HG03521 (cell line): ENCODE data around the gene C12orf42.

Experiments used
- ATAC-seq: cut with Tn5 transposase; IDR thresholded peaks from one replicate; pipeline ENCODE4 v1.9.1; 2021; ENCODE audit warnings: mild to moderate bottlenecking, moderate library complexity; ENCODE audit not compliant: unreplicated experiment

The C12orf42 gene

GRCh38 chr12:103495469-103496456, at the start of gene C12orf42:
TSS of gene C12orf42 (minus strand) at chr12:103495968. CDS start at chr12:103478426, 17,542 bp downstream.
- peak; percentile 65 for ATAC-seq

DNA sequence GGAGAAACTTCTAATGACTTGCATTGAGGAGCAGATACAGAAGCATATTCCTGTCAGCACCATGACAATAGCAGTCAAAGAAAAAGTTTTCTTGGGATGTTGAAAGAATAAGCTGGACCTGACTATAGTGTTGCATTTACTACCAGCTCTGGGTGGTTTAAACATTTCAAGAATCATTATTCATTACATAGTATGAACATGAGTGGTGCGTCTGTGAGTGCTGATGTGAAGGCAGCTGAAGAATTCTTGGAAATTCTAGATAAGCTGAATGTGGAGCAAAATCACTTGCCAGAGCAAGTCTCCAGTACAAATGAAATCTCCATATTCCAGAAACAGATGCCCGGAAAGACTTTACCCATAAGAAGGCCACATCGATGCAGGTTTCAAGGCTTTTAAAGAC, 46.3 kb upstream of the C12orf42 start:
- no peak for ATAC-seq

DNA sequence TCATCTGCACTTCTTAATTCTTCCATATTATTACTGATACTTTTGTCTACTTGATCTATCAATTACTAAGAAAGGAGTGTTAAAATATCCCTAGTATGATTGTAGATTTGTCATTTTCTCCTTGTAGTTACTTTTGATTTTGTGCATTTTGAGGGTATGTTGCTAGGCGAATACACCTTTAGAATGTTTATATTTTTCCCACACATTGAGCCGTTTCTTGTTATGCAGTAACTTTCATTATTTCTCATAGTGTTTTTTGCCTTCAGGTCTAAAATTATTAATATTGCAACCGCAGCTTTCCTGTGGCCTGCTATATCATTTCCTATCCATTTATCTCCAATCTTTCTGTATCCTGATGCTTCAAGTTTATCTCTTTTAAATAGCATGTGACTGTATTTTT, 44.6 kb upstream of the C12orf42 start:
- ATAC-seq, result no peak

- ATAC-seq, result no peak
Observed at GRCh38 chr12:103538397-103538796, 42.6 kb upstream of the C12orf42 start.

DNA sequence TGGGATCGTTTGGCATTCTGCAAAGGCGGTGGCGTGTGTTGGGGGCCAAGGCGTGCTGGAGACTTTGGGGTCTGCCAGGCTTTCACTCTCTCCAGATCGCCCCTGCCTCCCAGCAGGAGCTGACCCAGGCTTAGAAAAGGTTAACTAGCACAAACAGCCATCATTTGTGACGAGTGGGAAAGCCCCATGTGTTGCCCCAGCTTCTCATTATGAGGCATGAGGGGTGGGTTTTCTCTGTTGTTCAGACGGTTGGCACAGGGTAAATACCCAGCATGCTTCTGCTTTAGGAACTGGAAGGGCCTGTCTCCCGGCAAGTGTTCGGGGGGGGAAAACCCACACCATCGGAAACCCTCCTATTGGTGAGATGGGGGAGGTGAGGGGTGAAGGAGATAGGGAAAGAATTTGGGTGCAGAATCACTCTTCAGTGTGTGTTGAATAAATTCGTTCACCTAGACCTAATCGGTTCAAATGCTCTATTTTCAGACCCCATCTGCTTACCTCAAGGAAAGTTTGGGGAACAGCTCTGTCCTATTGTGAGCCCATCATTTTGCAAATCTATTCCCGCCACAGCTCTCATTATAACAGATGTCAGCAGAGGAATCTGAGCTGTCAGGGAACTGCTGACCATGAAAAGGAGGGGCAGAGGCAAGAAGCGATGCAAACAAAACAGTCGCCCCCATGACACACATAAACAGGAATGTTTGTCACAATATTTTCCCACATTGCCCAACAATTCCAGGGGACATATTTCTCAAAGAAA, 34.7 kb upstream of the C12orf42 start:
- ATAC-seq, result no peak

DNA sequence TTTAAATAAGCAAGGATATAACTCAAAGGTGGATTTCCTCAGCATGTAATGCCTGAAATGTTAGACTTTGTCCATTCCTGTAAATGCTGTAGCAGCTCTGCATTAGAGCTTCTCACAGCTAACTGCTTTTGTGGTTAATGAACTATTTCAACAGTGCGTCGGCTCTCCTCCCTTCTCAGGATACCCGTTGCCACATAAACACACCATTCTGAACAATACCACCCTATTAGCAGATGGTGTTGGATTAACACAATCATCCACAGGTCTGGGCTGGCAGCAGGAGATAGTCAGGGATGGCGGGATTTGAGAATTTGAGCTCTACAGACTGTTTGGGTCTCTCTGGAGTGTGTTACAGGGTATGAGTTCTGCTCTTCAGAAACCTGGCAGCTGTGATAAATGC, 33.5 kb upstream of the C12orf42 start:
- ATAC-seq, result no peak

GRCh38 chr12:103524238-103524875, 28.6 kb upstream of the C12orf42 start:
- no peak for ATAC-seq

DNA sequence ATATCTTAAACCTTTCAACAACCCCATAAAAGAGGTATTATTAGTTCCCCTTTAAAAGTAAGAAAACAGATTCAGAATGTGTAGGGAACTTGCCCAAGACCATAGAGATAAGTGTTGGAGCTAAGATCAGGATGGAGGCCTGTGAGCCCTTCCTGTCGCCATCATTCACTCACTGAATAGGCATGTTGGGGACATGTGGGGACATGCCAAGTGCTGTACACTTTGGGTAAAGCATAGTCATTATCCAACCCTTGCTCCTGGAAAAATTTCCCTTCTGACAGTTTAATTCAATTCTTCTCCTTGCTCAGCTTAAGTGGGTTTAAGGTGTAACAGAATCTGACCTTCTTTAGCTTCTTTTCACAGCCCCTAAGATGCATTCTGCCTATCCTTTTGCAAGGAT, 28.0 kb upstream of the C12orf42 start:
- ATAC-seq, result no peak

- no peak for ATAC-seq
Observed at GRCh38 chr12:103520686-103521215, 25.0 kb upstream of the C12orf42 start.

- no peak for ATAC-seq
Observed at GRCh38 chr12:103519632-103520031, 23.9 kb upstream of the C12orf42 start.

- no peak for ATAC-seq
Observed at GRCh38 chr12:103518899-103519298, 23.1 kb upstream of the C12orf42 start.

- no peak for ATAC-seq
Observed at GRCh38 chr12:103517161-103517560, 21.4 kb upstream of the C12orf42 start.

DNA sequence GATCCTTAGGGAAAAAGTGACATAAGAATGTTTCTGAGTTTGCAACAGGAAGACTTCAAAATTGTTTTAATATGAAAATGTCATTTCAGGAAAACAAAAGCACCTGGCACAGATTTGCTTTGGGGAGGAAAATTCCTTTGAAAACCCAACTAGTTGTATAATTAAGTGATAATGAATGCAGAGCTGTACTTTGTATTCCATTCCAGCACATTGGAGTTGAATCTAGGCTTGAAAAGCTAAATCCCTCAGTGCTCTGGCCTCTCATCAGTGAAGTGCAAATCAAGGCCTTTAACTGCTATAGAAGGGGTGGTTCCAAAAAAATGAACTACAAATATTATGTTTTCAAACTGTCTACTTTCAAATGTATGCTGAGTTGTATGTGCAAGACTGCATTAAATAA, 19.6 kb upstream of the C12orf42 start:
- ATAC-seq, result no peak

GRCh38 chr12:103513875-103514274, 18.1 kb upstream of the C12orf42 start:
- no peak for ATAC-seq

DNA sequence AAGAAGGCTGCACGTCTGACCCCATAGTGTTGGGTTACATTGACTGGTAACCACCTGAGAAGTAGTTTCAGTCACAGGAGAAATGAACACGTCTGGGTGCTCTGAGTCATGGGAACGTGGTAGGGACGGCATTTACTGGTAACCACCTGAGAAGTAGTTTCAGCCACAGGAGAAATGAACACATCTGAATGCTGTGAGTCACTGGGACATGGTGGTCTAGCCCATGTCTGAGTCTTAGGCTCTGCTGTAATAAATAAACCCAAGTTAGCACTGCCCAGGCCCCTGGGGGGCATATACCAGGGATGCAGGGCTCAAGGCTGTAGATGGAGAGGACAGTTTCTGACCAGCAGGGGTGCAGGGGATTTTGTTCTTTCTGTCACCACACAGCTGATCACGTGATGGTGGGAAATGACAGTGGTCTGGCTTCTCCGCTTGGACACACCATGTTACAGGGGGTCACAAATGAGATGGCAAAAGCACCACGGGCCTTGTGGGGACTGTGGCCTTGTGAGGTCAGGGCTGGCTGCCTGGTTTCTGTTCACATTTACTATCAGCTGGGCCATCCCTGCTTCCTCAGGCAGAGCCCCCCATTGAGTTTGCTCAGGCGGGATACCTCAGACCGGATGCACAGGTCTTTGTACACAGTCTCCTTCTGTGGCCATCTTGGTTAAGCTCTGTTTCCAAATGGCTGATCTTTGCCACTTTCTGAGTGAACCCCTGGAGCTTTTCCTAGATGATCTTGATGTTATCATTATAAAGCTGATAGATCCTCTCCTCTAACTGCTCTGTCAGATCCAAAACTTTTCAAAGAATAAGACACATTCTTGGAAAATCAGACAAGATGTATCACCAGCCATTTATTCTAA, 9.8 kb upstream of the C12orf42 start:
- ATAC-seq, result peak; percentile 91

DNA sequence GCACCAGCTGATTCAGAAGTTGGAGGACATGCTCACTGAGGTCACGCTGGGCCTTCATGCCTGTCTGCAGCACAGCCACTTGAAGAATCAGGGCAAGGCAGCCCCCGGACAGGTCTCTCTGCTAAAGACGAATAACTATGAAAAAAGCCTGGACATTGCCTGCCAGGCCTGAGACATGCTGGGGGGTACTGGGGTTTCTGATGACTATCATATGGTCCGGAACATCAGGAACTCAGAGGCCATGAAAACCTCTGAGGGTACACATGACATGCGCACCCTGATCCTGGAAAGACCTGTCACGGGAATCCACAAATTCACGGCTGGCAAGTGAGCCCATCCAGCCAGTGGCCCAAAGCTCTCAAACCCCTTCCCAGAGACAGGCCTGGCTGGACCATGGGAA, 8.8 kb upstream of the C12orf42 start:
- ATAC-seq, result no peak

DNA sequence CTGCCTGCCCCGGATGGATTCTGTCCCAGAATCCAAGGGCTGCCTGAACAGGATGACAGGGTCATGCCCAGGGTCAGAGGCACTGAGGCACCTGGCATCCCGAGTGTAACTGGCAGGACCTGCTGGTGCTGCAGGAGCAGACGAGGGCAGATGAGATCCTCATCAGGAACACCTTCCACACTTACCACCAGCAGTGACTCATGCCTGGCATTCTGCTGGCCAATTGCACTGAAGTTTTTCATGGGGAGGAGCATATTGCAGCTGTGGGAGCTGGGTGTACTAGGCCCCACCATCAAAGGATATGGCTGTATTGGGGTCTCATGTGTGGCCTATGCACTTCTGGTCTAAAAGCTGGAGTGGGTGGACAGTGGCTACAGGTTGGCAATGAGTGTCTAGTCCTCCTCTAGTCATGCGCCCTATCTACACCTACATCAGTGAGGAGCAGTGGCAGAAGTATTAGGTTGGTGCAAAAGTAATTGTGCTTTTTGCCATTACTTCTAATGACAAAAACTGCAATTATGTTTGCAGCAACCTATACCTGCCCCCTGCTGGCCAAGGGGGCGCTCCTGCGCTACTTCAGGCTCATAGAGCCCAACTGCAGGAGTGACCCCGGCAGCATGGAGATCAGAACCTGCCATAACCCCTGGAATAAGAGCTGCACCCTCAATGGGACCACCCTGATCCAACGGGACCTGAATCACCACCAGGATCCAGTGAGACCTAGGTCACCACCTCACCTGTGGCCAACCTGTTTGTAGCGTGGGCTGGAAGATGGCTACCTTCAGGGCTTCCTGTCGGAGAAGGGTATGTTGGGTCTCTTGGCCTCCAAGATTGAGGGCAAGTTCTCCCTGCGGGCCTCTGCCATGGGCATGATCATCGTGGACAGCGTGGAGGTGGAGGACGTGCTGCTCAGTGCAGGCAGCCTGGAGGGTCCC, 8.0 kb upstream of the C12orf42 start:
- no peak for ATAC-seq

GRCh38 chr12:103501447-103501846, 5.7 kb upstream of the C12orf42 start:
- ATAC-seq, result no peak

DNA sequence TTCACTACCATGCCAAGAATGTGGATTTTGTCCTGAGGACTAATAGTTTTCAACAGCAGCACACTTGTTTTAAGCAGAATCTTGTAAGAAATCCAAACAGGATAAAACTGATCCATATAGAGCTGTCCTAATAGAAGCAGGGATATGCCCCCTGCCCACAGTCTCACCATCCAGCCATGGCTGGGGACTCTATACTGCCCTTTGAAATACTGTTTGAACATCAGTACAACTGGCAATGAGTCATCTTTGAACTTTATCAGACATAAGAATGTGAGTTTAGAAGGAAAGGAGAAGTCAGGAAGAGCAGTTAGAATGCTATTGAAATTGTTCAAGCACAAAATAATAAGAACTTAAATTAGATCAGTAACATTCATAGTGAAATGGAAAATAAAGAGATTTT, 3.8 kb upstream of the C12orf42 start:
- no peak for ATAC-seq
